WERI-Rb-1 (cell line): ENCODE data around the gene THEMIS2.
"Not testable (repeated sequence)": the region's sequence is repeated elsewhere in the genome, so short reads cannot be mapped to it uniquely, and the experiment has no call there.

Source experiments
- DNase-seq: peaks from one replicate; pipeline ENCODE4 v3.0.0-alpha.2; 2020
- H3K27ac ChIP-seq: fragments of 250-450 bp; sonication (Bioruptor Pico); 2 replicates; pipeline ENCODE4 v1.5.1; 2020; ENCODE audit warnings: mild to moderate bottlenecking, moderate library complexity
- H3K27me3 ChIP-seq: fragments of 250-450 bp; sonication (Bioruptor Pico); 2 replicates; pipeline ENCODE4 v1.5.1; 2021; ENCODE audit warnings: mild to moderate bottlenecking, low read depth, moderate library complexity; ENCODE audit not compliant: insufficient read depth, severe bottlenecking
- H3K36me3 ChIP-seq: fragments of 250-450 bp; sonication (Bioruptor Pico); 2 replicates; pipeline ENCODE4 v1.5.1; 2020; ENCODE audit warnings: mild to moderate bottlenecking, moderate library complexity
- H3K4me3 ChIP-seq: 2 replicates; pipeline ENCODE4 v1.5.1; 2011; ENCODE audit warnings: low read depth, mild to moderate bottlenecking, control low read depth, low read length
- H3K9me3 ChIP-seq: fragments of 250-450 bp; sonication (Bioruptor Pico); 2 replicates; pipeline ENCODE4 v1.5.1; 2021; ENCODE audit warnings: mild to moderate bottlenecking, moderate library complexity; ENCODE audit not compliant: severe bottlenecking
- TF ChIP-seq, protein P1 (sequence below): IDR thresholded peaks from 2 replicates; pipeline ENCODE4 v1.5.1; 2011; ENCODE audit warnings: low read depth, mild to moderate bottlenecking, control low read depth, inconsistent platforms, low read length

Gene THEMIS2

DNA sequence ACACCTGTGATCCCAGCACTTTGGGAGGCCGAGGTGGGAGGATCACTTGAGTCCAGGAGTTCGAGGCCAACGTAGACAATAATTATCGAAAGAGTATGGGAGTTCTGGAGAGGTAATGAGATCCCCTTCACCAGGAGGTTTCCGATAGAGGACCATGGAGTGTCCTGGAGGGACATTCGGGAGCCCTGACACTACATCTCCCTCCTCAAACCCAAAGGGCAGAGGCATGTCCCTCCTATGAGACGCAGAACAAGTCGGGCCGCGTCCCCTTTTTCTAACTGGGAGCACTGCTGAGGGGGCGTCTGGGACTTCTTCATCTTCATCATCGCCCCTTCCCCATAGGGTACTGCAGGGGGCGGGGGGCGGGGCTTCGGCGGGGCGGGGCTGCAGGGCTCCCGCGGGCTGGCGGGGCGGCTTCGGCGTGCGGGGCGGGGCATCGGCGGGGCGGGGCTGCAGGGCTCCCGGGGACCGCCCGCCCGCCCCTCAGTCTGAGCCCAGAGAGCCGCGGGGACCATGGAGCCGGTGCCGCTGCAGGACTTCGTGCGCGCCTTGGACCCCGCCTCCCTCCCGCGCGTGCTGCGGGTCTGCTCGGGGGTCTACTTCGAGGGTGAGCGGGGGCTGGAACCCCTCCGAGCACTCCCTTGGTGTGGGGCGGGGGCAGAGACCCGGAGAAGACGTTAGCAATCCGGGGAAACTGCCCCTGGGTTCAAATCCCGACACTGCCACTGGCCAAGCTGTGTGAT, at the start of gene THEMIS2:
THEMIS2 (plus strand) TSS at position 486 of the 743 bp plus-strand sequence; CDS start at position 514, 28 bp downstream.
- Histone ChIP-seq H3K27me3 (no peaks in the 10 kb centered on the region), H3K4me3 (peak within 1 kb of the TSS; percentile 56), H3K27ac (no peak within 1 kb of the TSS), H3K9me3 (no peaks in the 10 kb centered on the region), H3K36me3 (no peaks in the 10 kb centered on the region)
- DNase-seq: peak; percentile 48
- TF ChIP-seq, protein P1, sequence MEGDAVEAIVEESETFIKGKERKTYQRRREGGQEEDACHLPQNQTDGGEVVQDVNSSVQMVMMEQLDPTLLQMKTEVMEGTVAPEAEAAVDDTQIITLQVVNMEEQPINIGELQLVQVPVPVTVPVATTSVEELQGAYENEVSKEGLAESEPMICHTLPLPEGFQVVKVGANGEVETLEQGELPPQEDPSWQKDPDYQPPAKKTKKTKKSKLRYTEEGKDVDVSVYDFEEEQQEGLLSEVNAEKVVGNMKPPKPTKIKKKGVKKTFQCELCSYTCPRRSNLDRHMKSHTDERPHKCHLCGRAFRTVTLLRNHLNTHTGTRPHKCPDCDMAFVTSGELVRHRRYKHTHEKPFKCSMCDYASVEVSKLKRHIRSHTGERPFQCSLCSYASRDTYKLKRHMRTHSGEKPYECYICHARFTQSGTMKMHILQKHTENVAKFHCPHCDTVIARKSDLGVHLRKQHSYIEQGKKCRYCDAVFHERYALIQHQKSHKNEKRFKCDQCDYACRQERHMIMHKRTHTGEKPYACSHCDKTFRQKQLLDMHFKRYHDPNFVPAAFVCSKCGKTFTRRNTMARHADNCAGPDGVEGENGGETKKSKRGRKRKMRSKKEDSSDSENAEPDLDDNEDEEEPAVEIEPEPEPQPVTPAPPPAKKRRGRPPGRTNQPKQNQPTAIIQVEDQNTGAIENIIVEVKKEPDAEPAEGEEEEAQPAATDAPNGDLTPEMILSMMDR: no peak

DNA sequence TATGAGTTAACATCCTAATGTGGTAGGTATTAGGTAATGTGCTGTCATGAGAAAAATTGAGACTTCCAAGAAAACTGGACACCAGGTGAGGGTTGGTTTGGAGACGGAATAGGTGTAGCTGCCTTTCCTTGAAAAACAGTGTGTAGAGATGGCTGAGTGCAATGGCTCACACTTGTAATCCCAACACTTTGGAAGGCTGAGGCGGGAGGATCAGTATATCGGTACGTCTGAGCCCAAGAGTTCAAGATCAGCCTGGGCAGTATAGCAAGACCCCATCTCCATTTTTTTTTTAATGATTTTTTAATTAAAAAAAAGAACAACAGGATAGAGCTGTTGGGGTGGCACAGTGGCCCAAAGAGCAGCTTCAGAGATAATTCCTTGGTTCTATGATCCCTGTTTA, 48.6 kb upstream of the THEMIS2 start:
- no peak for DNase-seq
- no peak overlapping the region for H3K4me3 ChIP-seq
- peaks cover 14% of the 10 kb centered on the region for H3K36me3 ChIP-seq
- H3K27ac ChIP-seq: no peak overlapping the region
- H3K9me3 ChIP-seq: no peaks in the 10 kb centered on the region
- TF ChIP-seq, protein P1: no peak
- H3K27me3 ChIP-seq: no peaks in the 10 kb centered on the region

DNA sequence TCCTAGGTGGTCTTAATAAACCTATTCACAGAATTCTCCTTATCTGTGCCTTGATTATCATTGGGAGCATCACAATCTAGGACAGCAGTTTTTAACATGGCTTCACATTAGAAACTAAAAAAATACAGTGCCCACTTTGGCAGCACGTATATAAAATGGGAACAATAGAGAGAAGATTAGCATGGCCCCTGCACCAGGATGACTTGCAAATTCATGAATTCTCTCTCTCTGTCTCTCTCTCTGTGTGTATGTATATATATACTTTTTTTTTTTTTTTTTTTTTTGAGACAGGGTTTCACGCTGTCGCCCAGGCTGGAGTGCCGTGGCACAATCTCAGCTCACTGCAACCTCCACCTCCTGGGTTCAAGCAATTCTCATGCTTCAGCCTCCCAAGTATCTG, 47.9 kb upstream of the THEMIS2 start:
- Histone ChIP-seq H3K4me3 (no peak overlapping the region), H3K27ac (no peak overlapping the region), H3K9me3 (no peaks in the 10 kb centered on the region), H3K36me3 (peaks cover 13% of the 10 kb centered on the region), H3K27me3 (no peaks in the 10 kb centered on the region)
- DNase-seq: no peak
- TF ChIP-seq, protein P1: no peak

DNA sequence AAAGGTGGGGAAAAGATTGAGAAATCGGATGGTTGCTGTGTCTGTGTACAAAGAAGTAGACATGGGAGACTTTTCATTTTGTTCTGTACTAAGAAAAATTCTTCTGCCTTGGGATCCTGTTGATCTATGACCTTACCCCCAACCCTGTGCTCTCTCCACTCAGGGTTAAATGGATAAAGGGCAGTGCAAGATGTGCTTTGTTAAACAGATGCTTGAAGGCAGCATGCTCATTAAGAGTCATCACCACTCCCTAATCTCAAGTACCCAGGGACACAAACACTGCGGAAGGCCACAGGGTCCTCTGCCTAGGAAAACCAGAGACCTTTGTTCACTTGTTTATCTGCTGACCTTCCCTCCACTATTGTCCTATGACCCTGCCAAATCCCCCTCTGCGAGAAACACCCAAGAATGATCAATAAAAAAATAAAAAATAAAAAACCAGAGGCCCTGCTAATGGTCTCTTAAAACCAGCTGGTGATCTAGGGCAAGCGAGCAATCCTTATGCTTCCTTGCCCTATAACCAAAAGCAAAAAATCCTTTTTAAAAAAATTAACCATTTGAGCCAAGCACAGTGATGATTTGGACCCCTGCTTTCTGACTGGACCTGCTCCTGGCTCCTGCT, 42.9 kb upstream of the THEMIS2 start:
- not testable (repeated sequence) for DNase-seq, H3K27me3 ChIP-seq, H3K4me3 ChIP-seq, H3K9me3 ChIP-seq
- peak overlapping the region; percentile 98; the same call in 1 of the 2 replicates for H3K27ac ChIP-seq
- peaks cover 30% of the 10 kb centered on the region for H3K36me3 ChIP-seq

DNA sequence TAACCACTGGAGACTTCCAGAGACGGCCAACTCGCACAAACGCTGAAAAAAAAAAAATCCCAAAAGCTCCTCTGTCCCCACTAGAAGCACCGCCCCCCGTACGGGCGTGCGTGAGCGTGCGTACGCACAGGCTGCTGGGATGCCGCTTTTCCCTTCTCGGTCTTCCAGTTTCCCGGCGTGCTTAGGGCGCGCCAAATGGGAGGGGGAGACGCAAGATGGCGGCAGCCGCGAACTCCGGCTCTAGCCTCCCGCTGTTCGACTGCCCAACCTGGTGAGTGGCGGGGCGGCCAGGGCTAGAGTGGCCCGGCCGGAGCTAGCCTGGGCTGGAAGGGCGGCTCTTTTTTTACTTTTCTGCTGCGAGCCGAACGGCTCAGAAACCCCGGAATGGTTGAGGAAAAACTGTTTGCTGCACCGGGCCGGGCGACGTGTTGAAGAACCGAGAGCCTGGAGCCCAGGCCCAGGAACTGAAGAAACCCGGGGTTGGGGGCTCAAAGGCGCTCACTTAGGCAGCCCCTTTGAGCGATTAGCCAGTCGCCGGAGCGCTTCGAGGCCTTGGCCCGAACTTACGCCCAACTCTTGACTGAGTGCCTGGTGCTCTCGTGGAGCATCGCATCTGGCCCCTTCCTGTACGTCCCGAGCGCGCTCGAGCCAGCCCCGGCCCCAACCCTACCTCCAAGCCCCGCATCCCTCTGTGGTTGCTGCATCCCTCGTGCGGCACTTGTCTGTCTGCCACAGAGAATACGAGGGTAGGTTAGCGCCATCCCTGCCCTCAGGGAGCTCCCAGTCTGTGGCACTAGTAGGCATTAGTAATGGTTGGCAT, 41.5 kb upstream of the THEMIS2 start, which contains the start of gene PPP1R8:
PPP1R8 (plus strand) TSS at position 162 of the 820 bp plus-strand sequence; CDS start at position 216, 54 bp downstream.
- peaks cover 31% of the 10 kb centered on the region for H3K36me3 ChIP-seq
- H3K4me3 ChIP-seq: peak within 1 kb of the TSS; percentile 89
- TF ChIP-seq, protein P1: no peak

More for the DNA sequence above, 41.5 kb upstream of the THEMIS2 start, which contains the start of gene PPP1R8:
- Histone ChIP-seq H3K9me3 (no peaks in the 10 kb centered on the region), H3K27ac (peak within 1 kb of the TSS; percentile 98), H3K27me3 (no peaks in the 10 kb centered on the region)
- DNase-seq: peak; percentile 95
